Astrocyte (in vitro differentiated cells and primary cell): ENCODE data around the gene JMJD4.

Source experiments
- EZH2 ChIP-seq: IDR thresholded peaks from 2 replicates; pipeline ENCODE4 v1.6.1; 2012; ENCODE audit warnings: mild to moderate bottlenecking, low read length, inconsistent platforms; ENCODE audit not compliant: insufficient read depth
- TF ChIP-seq, protein P1 (sequence below): IDR thresholded peaks from 2 replicates; pipeline ENCODE4 v1.5.1; 2011; ENCODE audit warnings: low read depth, mild to moderate bottlenecking, inconsistent platforms, low read length, moderate library complexity; ENCODE audit not compliant: insufficient read depth

DNA sequence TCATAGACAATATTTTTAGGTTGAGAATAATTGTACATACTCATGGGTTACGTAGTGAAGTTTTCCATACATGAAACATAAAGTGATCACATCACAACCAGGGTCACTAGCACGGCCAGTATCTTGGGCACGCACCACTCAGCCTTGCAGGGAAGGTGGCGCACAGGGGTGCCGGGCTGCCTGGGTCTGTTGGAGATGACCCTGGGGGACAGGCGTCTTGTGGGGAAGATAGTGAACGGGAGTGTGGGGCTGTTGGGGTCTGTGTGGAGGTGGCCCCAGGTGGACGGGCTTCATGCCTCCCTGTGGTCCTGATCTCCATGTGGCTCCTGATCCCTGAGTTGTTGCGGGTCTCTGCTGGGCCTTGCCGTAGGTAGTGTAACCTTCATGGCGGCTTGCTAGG is 42.1 kb upstream of the JMJD4 start:
- TF ChIP-seq, protein P1, sequence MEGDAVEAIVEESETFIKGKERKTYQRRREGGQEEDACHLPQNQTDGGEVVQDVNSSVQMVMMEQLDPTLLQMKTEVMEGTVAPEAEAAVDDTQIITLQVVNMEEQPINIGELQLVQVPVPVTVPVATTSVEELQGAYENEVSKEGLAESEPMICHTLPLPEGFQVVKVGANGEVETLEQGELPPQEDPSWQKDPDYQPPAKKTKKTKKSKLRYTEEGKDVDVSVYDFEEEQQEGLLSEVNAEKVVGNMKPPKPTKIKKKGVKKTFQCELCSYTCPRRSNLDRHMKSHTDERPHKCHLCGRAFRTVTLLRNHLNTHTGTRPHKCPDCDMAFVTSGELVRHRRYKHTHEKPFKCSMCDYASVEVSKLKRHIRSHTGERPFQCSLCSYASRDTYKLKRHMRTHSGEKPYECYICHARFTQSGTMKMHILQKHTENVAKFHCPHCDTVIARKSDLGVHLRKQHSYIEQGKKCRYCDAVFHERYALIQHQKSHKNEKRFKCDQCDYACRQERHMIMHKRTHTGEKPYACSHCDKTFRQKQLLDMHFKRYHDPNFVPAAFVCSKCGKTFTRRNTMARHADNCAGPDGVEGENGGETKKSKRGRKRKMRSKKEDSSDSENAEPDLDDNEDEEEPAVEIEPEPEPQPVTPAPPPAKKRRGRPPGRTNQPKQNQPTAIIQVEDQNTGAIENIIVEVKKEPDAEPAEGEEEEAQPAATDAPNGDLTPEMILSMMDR: no peak
- TF ChIP-seq EZH2: no peak
